Gastroesophageal sphincter (tissue), 4 donors: ENCODE data around the gene SCARB1. TPM values are rescaled to one million over a fixed set of nuclear protein-coding genes. Genes with fewer than 3 reads are reported as not detected.

ENCODE experiments used
- ATAC-seq: fragments of 150-250 bp; one replicate; pipeline ENCODE4 v1.9.1; 2016; ENCODE audit warnings: mild to moderate bottlenecking, moderate library complexity
- H3K27ac ChIP-seq, 4 donors: fragments of 200-600 bp; sonication (generic) in 3 of 4; 1 replicate in 3 of 4; 2 replicates in 1 of 4; pipeline ENCODE4 v1.5.1; 2016 to 2019
- H3K27me3 ChIP-seq: fragments of 200-600 bp; sonication (generic); one replicate; pipeline ENCODE4 v1.5.1; 2019
- H3K36me3 ChIP-seq, 2 donors: fragments of 200-600 bp; sonication (generic); one replicate each; pipeline ENCODE4 v1.5.1; 2019; ENCODE audit warnings: control low read depth in 1 of 2
- H3K4me1 ChIP-seq, 3 donors: fragments of 200-600 bp; sonication (generic); 1 replicate in 2 of 3; 2 replicates in 1 of 3; pipeline ENCODE4 v1.5.1; 2016 to 2019; ENCODE audit warnings: control low read depth in 2 of 3
- H3K4me3 ChIP-seq, 2 donors: fragments of 200-600 bp; sonication (generic); one replicate each; pipeline ENCODE4 v1.5.1; 2019; ENCODE audit warnings: mild to moderate bottlenecking in 1 of 2, moderate library complexity in 1 of 2
- H3K9me3 ChIP-seq, 3 donors: fragments of 200-600 bp; sonication (generic); one replicate each; pipeline ENCODE4 v1.5.1; 2017 to 2019; ENCODE audit warnings: control low read depth in 2 of 3
- CTCF ChIP-seq, 4 experiments: fragments of 200-600 bp in 2 of 4; fragments of 450-650 bp in 2 of 4; sonication (generic) in 1 of 4; IDR thresholded peaks; one replicate each; pipeline ENCODE4 v1.5.1; 2017 to 2019; ENCODE audit warnings: antibody characterized with exemption in 4 of 4, mild to moderate bottlenecking in 2 of 4, moderate library complexity in 2 of 4
- EP300 ChIP-seq: sonication (generic); formaldehyde crosslinking; IDR thresholded peaks from one replicate; pipeline ENCODE4 v1.6.1; 2017; ENCODE audit warnings: antibody characterized with exemption, mild to moderate bottlenecking
- POLR2A ChIP-seq, 2 donors: fragments of 450-650 bp; IDR thresholded peaks; one replicate each; pipeline ENCODE4 v1.6.1; 2017; ENCODE audit warnings: antibody characterized with exemption in 2 of 2, mild to moderate bottlenecking in 2 of 2, moderate library complexity in 1 of 2
- POLR2AphosphoS5 ChIP-seq: sonication (generic); formaldehyde crosslinking; IDR thresholded peaks from one replicate; pipeline ENCODE4 v1.6.1; 2017; ENCODE audit warnings: antibody characterized with exemption
- WGBS, 2 donors: methylation state at CpG; one replicate each; pipeline ENCODE4 v1.1.5; 2018; ENCODE audit warnings: low coverage in 1 of 2; 5-methylcytosine and 5-hydroxymethylcytosine counted together
- total RNA-seq, 4 donors: library from RNA; depleted of rRNA; stranded (reverse); fragments of >200 nt; gene quantifications; one replicate each; pipeline ENCODE4 v1.1.0, GENCODE V29; 2016

The SCARB1 gene
- total RNA-seq, 4 donors from 2014 or later: 6.8 to 13.9 (median 11.5) TPM

DNA sequence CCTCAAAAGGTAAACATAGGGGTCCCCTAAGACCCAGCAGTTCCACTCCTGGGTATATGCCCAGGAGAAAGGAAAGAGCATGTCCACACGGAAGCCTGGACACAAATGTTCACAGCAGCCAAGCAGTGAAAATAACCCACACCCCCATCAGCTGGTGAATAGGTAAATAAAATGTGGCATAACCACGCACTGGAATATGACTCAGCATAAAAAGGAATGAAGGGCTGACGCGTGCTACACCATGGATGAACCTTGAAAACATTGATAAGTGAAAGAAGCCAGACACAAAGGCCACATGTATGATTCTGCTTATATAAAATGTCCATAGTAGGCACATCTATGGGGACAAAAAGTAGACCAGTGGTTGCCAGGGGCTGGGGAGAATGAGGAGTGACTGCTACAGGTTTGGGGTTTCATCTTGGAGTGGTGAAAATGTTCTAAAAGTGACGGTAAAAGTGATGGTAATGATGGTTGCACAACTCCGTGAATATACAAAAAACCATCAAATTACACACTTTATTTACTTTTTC lies 3.8 kb upstream of the SCARB1 start:
- peaks cover 0 to 19% (median 6%) of the 10 kb centered on the region in 3 donors for H3K4me1 ChIP-seq
- no peaks in the 10 kb centered on the region for H3K9me3 ChIP-seq
- TF ChIP-seq POLR2AphosphoS5: no peak
- no peak for TF ChIP-seq POLR2A (IDR thresholded peaks at IDR 0.05)
- no peak for TF ChIP-seq EP300
- TF ChIP-seq CTCF (IDR thresholded peaks at IDR 0.05): no peak
- H3K36me3 ChIP-seq: no peaks in the 10 kb centered on the region
- no peaks in the 10 kb centered on the region for H3K27me3 ChIP-seq
- no peak overlapping the region for H3K27ac ChIP-seq
- no peak for ATAC-seq
- 52 to 72% methylated on average over 5 to 6 of the region's 6 CpGs for WGBS, 2 donors
- no peak overlapping the region for H3K4me3 ChIP-seq

DNA sequence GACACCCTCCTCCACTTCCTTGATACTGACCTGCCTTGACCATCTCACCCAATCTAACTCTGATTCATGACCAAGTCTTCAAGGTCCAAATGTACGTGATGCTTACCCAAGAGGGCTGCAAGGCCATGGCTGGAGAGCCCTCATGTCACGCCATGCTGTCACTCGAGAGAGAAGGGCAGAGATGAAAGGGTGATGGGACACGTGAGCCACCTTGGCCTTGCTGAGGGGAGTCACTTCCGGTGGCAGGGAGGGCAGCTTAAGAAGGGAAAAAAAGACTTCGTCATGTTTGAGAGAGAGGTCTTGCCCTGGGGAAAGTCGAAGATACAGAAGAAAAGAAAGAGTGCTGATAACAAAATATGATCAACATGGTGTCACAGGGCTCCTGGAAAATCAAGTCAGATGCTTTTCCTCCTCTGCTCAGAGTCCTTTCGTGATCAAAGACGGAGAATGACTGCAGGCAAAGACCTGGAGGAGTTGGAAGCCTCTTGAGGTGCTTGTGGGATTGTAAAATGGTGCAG lies 3.3 kb upstream of the SCARB1 start:
- Histone ChIP-seq H3K27ac (no peak overlapping the region), H3K4me1 (peaks cover 0 to 24% (median 6%) of the 10 kb centered on the region in 3 donors), H3K9me3 (no peaks in the 10 kb centered on the region), H3K27me3 (no peaks in the 10 kb centered on the region), H3K36me3 (no peaks in the 10 kb centered on the region), H3K4me3 (no peak overlapping the region)
- TF ChIP-seq POLR2AphosphoS5 (no peak), CTCF (IDR thresholded peaks at IDR 0.05) (no peak), EP300 (no peak), POLR2A (IDR thresholded peaks at IDR 0.05) (no peak)
- no peak for ATAC-seq
- 78 to 88% methylated on average over 7 to 8 of the region's 9 CpGs for WGBS, 2 donors

GRCh38 chr12:124866195-124866882 lies 2.7 kb upstream of the SCARB1 start:
- H3K9me3 ChIP-seq: no peaks in the 10 kb centered on the region
- TF ChIP-seq POLR2AphosphoS5 (no peak), EP300 (no peak), CTCF (IDR thresholded peaks at IDR 0.05) (no peak), POLR2A (IDR thresholded peaks at IDR 0.05) (no peak)
- no peak overlapping the region for H3K4me3 ChIP-seq
- peaks cover 0 to 30% (median 6%) of the 10 kb centered on the region in 3 donors for H3K4me1 ChIP-seq
- no peak for ATAC-seq
- 82 to 84% methylated on average over 7 to 8 of the region's 10 CpGs for WGBS, 2 donors
- H3K27me3 ChIP-seq: no peaks in the 10 kb centered on the region
- no peaks in the 10 kb centered on the region for H3K36me3 ChIP-seq
- no peak overlapping the region for H3K27ac ChIP-seq

GRCh38 chr12:124865728-124866127 lies 2.1 kb upstream of the SCARB1 start:
- Histone ChIP-seq H3K9me3 (no peaks in the 10 kb centered on the region), H3K27me3 (no peaks in the 10 kb centered on the region), H3K4me3 (no peak overlapping the region), H3K4me1 (peaks cover 0 to 36% (median 6%) of the 10 kb centered on the region in 3 donors), H3K36me3 (no peaks in the 10 kb centered on the region), H3K27ac (no peak overlapping the region)
- 92% methylated on average over 4 of the region's 7 CpGs; no CpG with 5 or more reads in 1 of the 2 donors for WGBS, 2 donors
- TF ChIP-seq CTCF (IDR thresholded peaks at IDR 0.05): no peak
- no peak for TF ChIP-seq EP300
- TF ChIP-seq POLR2A (IDR thresholded peaks at IDR 0.05): no peak
- no peak for TF ChIP-seq POLR2AphosphoS5
- no peak for ATAC-seq
